GM23248 (cell line): ENCODE data around the gene EARS2.

Experiments
- EZH2 ChIP-seq: fragments of 200-600 bp; sonication (generic); IDR thresholded peaks from 2 replicates; pipeline ENCODE4 v1.6.1; 2018; ENCODE audit warnings: antibody characterized with exemption, mild to moderate bottlenecking; ENCODE audit not compliant: insufficient read depth, poor library complexity, severe bottlenecking
- EZH2phosphoT487 ChIP-seq: fragments of 200-600 bp; sonication (generic); IDR thresholded peaks from 2 replicates; pipeline ENCODE4 v1.6.1; 2018; ENCODE audit warnings: antibody characterized with exemption, moderate library complexity, mild to moderate bottlenecking, low read depth; ENCODE audit not compliant: insufficient read depth

GRCh38 chr16:23519282-23519681, 37.9 kb downstream of the EARS2 start:
- no peak for TF ChIP-seq EZH2phosphoT487
- TF ChIP-seq EZH2, result no peak
